NCI-H1930 (cell line): ENCODE data around the gene ZG16.
A peak's percentile ranks its signal among the peaks of the same experiment; 100 is the strongest.

Source experiments
- DNase-seq, 2 experiments: peaks; one replicate each; lab custom pipeline; 2025; lab: John Stamatoyannopoulos, UW

ZG16 gene

DNA sequence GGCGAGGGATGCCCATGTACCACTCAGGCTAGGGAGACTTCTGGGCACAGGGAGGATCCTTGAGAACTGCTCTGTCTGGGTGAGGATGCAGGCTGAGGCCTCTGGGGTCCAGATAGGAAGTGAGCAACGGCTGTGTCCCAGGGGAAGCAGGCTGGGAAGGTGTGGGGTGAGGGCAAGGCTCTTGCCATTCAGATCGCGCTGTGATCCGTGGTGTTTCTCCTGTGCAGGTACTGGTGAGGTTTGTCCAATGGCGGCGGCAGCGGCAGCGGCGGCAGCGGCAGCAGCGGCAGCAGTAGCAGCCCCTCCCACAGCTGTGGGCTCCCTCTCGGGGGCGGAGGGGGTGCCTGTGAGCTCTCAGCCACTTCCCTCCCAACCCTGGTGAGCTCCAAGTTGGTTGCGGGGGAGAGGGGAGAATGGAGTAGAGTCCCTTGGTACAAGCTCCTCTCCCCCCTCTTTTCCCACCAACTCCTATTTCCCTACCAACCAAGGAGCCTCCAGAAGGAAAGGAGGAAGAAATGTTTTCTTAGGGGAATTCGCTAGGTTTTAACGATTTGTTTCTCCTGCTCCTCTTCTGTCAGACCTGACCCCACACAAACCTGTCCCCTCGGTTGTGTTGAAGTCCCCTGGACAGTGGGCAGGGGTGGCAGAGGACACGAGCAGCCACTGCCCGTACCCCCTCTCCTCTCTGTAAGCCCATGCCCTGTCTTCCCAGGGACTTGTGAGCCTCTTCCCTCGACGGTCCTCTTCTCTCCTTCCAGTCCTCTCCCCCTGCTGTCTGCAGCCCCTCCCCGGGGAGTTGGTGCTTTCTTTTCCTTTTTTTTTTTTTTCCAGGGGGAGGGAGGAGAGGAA lies 32.0 kb downstream of the ZG16 start:
- no peak for DNase-seq

DNA sequence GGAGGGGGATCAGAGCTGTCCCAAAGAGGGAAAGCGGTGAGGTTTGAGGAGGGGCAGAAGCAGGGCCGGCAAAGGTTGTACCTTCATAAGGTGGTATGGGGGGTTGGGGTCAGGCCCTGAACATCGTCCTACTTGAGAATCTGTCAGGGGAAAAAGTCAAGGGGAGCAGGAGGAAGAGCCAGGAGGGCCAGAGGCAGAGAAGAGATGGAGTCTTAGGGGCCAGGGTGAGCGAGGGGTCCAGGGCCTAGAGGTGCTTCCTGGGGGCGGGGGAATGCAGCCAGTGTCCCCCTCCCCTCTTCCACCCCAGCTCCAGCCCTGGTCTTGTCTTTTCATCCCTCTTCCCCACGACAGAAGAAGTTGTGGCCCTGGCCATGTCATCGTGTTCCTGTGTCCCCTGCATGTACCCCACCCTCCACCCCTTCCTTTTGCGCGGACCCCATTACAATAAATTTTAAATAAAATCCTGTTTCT lies 32.7 kb downstream of the ZG16 start:
- no peak for DNase-seq

GRCh38 chr16:29811170-29811895 lies 33.3 kb downstream of the ZG16 start:
- DNase-seq, result peak; percentile 90 to 91

GRCh38 chr16:29811896-29812665 lies 34.0 kb downstream of the ZG16 start, which contains the start of gene PRRT2:
Gene PRRT2, plus strand, starts transcription at chr16:29812193. Its CDS starts 862 bp downstream, at chr16:29813055.
- DNase-seq, result peak; percentile 80 to 83

- DNase-seq, result no peak
Measured at GRCh38 chr16:29812754-29813643, 34.9 kb downstream of the ZG16 start.

DNA sequence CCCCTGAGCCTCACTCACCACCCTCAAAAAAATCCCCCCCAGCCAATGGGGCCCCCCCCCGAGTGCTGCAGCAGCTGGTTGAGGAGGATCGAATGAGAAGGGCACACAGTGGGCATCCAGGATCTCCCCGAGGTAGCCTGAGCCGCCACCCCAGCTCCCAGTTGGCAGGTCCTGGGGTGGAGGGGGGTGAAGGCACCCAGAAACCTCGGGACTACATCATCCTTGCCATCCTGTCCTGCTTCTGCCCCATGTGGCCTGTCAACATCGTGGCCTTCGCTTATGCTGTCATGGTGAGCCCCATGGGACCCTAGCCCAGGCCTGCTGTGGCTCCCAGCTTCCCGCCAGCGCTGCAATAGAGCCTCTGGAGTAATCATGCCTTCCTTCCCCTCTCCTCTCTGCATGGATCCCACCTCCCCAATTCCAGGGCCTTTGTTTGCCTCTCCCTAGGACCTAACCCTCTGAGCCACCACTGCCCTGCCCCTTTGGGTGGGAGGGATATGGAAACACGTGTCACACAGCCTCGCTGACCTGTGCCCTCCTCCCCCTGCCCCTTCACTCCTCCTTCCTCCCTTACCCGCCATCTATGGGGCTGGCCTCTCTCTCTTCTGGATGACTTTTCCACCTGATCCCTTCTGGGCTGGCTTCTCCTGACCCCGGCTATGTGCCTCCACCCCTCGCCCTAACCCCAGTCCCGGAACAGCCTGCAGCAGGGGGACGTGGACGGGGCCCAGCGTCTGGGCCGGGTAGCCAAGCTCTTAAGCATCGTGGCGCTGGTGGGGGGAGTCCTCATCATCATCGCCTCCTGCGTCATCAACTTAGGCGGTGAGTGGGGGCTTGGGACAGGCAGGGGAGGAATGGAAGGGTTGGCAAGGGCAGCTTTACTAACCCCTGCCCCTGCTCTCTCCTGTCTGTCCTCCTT lies 35.8 kb downstream of the ZG16 start:
- no peak for DNase-seq

DNA sequence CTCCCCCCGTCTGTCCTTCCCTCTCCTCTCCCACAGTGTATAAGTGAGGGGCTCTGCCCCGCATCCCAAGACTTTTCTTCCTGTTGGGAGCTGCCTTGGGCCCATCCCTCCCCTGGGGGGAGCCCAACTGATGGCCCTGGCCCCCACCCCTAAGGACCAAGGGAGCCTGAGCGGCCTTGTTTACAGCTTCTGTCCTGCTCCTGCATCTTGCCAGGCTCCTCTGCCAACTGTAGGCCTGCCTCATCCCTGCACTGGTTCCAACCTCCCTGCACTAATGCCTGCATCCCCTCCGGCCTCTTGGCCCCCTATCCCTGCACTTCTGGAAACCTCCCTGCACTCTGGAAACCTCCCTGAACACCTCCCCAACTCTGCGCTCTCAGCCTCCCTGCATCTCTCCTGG lies 36.5 kb downstream of the ZG16 start:
- no peak for DNase-seq

DNA sequence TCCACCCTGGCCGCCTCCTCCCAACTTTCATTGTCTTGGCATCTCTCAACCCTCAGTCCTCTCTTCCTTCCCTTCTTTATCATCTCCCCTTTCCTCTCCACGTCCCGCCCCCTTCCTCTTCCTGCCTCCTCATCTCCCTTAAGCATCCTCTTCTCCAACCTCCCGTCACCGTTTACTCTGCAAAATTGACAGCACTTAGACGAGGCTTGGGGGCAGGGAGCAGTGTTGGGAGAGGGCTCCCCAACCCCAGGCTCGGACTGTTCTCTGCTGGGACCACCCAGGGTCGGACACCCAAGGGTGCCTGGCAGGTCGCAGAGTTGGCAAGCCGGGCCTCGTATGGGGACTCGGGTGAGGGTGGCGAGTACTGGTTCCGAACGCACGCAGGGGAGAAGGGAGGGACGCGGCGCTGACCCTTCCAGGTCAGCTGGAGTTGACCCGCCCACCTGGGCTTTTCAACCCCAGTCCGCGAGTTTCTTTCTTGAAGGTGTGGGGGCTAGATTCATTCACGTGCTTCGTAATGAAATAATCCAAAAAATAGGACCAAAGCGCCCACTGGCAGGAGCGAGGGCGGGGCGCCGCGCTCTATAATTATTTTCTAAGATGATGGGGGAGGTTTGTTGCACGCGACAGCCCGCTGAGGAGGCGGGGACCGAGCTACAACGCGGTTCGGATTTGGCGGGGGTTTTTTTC lies 37.1 kb downstream of the ZG16 start:
- peak in 1 of 2 experiments; percentile 38 for DNase-seq

GRCh38 chr16:29815793-29816693 lies 38.0 kb downstream of the ZG16 start, which contains the start of gene PAGR1:
Gene PAGR1, plus strand, starts transcription at chr16:29816152. Its CDS starts 374 bp downstream, at chr16:29816526.
- peak; percentile 99 to 100 for DNase-seq

GRCh38 chr16:29816694-29817441 lies 38.8 kb downstream of the ZG16 start:
- peak in 1 of 2 experiments; percentile 55 for DNase-seq

DNA sequence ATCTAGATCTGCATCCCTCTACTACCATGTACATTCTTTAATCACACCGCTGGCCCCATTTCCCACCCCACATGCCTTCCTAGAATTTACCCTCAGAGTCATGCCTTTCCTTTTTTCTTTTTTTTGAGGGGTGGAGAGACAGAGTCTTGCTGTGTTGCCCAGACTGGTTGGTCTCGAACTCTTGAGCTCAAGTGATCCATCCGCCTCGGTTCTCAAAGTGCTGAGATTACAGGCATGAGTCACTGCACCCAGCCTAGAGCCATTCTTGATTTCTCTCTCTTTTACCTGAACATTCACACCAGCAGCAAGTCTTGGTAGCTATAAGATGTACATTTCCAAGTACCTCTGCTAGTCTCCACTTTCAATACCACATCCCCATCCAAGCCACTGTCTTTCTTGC lies 40.0 kb downstream of the ZG16 start:
- no peak for DNase-seq

GRCh38 chr16:29819506-29819905 lies 41.5 kb downstream of the ZG16 start:
- no peak for DNase-seq

DNA sequence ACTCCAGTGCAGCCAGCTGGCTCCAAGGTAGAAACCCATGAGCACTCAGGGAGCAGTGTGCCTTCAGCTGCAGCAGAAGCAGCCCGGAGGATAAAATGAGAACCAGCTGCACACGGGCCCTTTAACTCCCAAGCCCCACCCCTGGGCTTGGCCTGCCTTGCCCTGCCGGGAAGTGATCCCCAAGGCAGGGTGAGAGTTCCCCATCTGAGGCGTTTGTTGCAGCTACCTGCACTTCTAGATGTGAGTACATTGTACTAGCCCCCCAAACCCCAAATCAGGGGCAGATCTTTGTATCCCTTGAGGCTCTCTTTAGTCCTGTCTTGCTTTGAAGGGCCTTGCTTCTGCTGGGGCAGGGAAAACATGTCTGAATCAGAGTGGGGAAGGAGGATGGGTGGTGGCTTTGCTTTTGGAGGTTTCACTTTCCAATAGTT lies 42.2 kb downstream of the ZG16 start, which contains the start of gene MVP:
TSS of gene MVP (plus strand) at position 192 of the 431 bp plus-strand sequence. CDS start 10,088 bp downstream, outside the sequence.
- no peak for DNase-seq

DNA sequence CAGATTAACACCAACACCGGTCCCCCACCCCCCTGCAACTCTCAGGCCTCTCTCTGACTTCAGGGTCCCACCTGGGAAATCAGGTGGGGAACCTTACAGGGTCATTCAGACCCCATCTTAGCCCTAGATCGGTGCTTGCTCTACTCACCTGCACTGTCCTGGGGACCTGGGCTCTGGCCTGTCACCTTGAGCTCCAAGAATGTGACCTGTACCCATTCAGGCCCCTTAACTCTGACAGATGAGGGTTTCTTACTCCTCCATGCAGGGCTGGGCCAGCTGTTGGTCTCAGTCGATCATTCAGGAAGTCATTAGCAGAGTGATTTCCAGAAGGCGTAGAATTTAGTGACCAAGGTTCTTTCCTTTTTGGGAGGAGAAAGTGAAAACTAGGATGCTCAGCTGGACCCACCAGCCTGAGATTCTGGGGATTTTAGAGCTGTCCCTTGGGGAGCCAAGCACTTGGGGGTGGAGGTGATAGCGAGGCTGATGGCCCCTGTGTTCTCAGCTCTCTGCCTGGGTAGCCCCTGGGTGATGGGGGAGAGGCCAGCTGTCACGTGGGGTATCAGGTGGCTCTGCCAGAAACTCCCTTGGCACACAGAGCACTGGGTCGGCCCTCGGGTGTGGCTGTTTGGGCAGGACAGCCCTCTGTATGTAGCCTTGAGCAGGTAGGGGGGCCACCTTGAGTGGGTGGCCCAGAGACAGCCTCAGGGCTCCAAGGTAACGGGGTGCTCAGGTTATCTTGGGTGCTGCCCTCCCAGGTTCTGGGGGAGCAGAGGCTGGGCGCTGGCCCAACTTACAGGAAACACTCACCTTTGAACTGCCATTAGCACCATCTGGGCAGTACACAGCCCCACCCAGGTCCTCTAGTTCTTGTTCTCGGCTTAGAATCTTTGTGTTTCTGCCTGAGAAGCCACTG lies 42.9 kb downstream of the ZG16 start:
- no peak for DNase-seq

GRCh38 chr16:29821643-29822115 lies 43.6 kb downstream of the ZG16 start:
- no peak for DNase-seq

- no peak for DNase-seq
Measured at GRCh38 chr16:29824589-29825144, 46.6 kb downstream of the ZG16 start.
